HCT116 (cell line): ENCODE results near the gene UGP2.

Experiments
- EZH2 ChIP-seq: fragments of 200-600 bp; sonication (generic); IDR thresholded peaks from 2 replicates; pipeline ENCODE4 v1.6.1; 2017; ENCODE audit warnings: antibody characterized with exemption, mixed run types
- POLR2AphosphoS5 ChIP-seq: IDR thresholded peaks from 2 replicates; pipeline ENCODE4 v1.6.1; 2011; ENCODE audit warnings: mild to moderate bottlenecking, low read depth, low read length, moderate library complexity
- TF ChIP-seq, protein P1 (sequence below), 3 experiments: fragments of 200-600 bp in 1 of 3; sonication (generic) in 1 of 3; IDR thresholded peaks in 2 of 3; conservative IDR thresholded peaks in 1 of 3; 2 replicates each; pipeline ENCODE4 v1.5.1; 2012 to 2017; ENCODE audit warnings: low read depth in 2 of 3, low read length in 2 of 3, antibody characterized with exemption in 1 of 3, borderline replicate concordance in 1 of 3, control low read depth in 1 of 3, mild to moderate bottlenecking in 1 of 3, mixed read lengths in 1 of 3, mixed run types in 1 of 3, moderate library complexity in 1 of 3; ENCODE audit not compliant: insufficient read depth in 1 of 3

DNA sequence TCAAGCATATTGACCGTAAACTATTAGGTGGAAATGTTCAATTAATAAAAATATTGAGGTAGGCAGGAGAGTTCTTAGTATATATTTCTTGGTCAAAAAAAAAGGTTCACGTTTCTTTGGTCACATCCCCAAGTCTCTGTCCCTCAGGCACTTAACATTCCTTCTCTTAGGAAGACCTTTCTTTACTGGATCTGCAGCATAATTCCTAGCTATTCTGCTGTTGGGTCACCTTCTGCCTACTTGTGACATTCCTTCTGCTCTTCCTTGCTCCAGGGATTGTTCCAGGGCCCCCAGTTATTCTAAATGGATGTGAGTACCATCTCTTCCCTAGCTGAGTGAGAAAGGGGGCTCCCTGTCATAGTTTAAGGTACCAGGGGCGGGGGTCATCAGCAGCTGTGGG lies 4.2 kb downstream of the UGP2 start:
- TF ChIP-seq, protein P1, sequence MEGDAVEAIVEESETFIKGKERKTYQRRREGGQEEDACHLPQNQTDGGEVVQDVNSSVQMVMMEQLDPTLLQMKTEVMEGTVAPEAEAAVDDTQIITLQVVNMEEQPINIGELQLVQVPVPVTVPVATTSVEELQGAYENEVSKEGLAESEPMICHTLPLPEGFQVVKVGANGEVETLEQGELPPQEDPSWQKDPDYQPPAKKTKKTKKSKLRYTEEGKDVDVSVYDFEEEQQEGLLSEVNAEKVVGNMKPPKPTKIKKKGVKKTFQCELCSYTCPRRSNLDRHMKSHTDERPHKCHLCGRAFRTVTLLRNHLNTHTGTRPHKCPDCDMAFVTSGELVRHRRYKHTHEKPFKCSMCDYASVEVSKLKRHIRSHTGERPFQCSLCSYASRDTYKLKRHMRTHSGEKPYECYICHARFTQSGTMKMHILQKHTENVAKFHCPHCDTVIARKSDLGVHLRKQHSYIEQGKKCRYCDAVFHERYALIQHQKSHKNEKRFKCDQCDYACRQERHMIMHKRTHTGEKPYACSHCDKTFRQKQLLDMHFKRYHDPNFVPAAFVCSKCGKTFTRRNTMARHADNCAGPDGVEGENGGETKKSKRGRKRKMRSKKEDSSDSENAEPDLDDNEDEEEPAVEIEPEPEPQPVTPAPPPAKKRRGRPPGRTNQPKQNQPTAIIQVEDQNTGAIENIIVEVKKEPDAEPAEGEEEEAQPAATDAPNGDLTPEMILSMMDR (IDR thresholded peaks at IDR 0.05 in 2 of 3, conservative IDR thresholded peaks at IDR 0.05 in 1 of 3; ENCODE audit: borderline replicate concordance in 1 of 3, insufficient read depth in 1 of 3, low read depth in 2 of 3, low read length in 2 of 3) = no peak
- TF ChIP-seq POLR2AphosphoS5 (no peak), EZH2 (no peak)
